Sigmoid colon (tissue), 7 donors: ENCODE results near the gene HDLBP. TPM values are rescaled to one million over a fixed set of nuclear protein-coding genes. Genes with fewer than 3 reads are reported as not detected.
A peak's percentile ranks its signal among the peaks of the same experiment; 100 is the strongest.

Experiments used
- DNase-seq: peaks from one replicate; pipeline ENCODE4 v3.0.0-alpha.2; 2019
- H3K27ac ChIP-seq, 4 donors: fragments of 200-600 bp; sonication (generic); one replicate each; pipeline ENCODE4 v1.5.1; 2016 to 2019; ENCODE audit warnings: mild to moderate bottlenecking in 1 of 4
- H3K27me3 ChIP-seq, 3 donors: fragments of 200-600 bp; sonication (generic); one replicate each; pipeline ENCODE4 v1.5.1; 2019; ENCODE audit warnings: mild to moderate bottlenecking in 1 of 3
- H3K36me3 ChIP-seq, 4 donors: fragments of 200-600 bp; sonication (generic); one replicate each; pipeline ENCODE4 v1.5.1; 2016 to 2019
- H3K4me1 ChIP-seq, 4 donors: fragments of 200-600 bp; sonication (generic); one replicate each; pipeline ENCODE4 v1.5.1; 2017 to 2019
- H3K4me3 ChIP-seq, 4 donors: fragments of 200-600 bp; sonication (generic); one replicate each; pipeline ENCODE4 v1.5.1; 2017 to 2019; ENCODE audit warnings: mild to moderate bottlenecking in 2 of 4, moderate library complexity in 1 of 4
- H3K9me3 ChIP-seq, 4 donors: fragments of 200-600 bp in 3 of 4; sonication (generic) in 3 of 4; one replicate each; pipeline versions ENCODE4 v1.5.1 to v1.6.1; 2013 to 2019
- EP300 ChIP-seq, 4 donors: sonication (generic); formaldehyde crosslinking; IDR thresholded peaks; one replicate each; pipeline ENCODE4 v1.6.1; 2017; ENCODE audit warnings: antibody characterized with exemption in 4 of 4
- POLR2A ChIP-seq, 2 donors: fragments of 450-650 bp; IDR thresholded peaks; one replicate each; pipeline ENCODE4 v1.6.1; 2016; ENCODE audit warnings: antibody characterized with exemption in 2 of 2, mild to moderate bottlenecking in 2 of 2, moderate library complexity in 2 of 2
- POLR2AphosphoS5 ChIP-seq, 4 donors: sonication (generic); formaldehyde crosslinking; IDR thresholded peaks; one replicate each; pipeline ENCODE4 v1.6.1; 2017; ENCODE audit warnings: antibody characterized with exemption in 4 of 4
- WGBS, 2 donors: extraction: QIAGEN DNeasy Blood & Tissue Kit; methylation state at CpG; one replicate each; pipeline ENCODE4 v1.1.7; 2013; 5-methylcytosine and 5-hydroxymethylcytosine counted together
- intact Hi-C: fragments of 100-400 bp; cut with DNase I; formaldehyde crosslinking; loops from one replicate; pipeline ENCODE4 v1.15.1; 2023
- polyA plus RNA-seq, 3 donors: library from polyadenylated mRNA; stranded (reverse); fragments of 200-250 nt; gene quantifications; one replicate each; pipeline ENCODE4 v1.2.3, GENCODE V29; 2013
- total RNA-seq, 4 donors: library from RNA; depleted of rRNA; stranded (reverse); fragments of >200 nt; gene quantifications; one replicate each; pipeline ENCODE4 v1.1.0, GENCODE V29; 2016
- TF ChIP-seq, protein P1 (sequence below), 4 experiments: fragments of 450-650 bp in 3 of 4; fragments of 200-600 bp in 1 of 4; IDR thresholded peaks; one replicate each; pipeline ENCODE4 v1.5.1; 2016 to 2019; ENCODE audit warnings: antibody characterized with exemption in 4 of 4, mild to moderate bottlenecking in 3 of 4, moderate library complexity in 2 of 4
- donor health status: healthy with polysubstance abuse.
- donor health status: Bipolar disorder and iron deficiency.
- donor health status: healthy.

Gene HDLBP
- total and polyA plus RNA-seq, 7 donors = 115 to 281 (median 201) TPM

DNA sequence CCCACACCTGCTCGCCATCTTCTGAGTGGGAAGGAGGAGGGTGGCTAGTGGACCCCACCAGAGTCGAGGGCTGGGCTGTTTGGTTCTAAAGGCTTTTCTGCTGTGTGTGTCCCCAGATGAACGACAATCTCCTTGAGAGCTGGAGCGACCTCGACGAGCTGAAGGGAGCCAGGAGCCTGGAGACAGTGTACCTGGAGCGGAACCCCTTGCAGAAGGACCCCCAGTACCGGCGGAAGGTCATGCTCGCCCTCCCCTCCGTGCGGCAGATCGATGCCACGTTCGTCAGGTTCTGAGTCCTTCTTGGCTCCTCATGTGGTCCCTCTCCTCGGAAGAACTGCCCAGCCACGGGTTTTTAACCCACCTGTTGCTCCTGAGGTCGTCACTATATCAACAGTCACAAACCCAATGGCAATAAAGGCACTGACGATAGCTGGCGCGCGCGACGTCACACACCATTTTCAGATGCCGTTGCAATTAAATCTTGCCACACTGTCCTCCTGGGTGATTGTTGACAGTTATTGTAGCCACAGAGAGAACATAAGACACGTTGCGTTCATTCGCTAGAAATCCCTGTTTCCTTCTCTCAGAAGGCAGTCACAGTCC is 132.8 kb downstream of the HDLBP start:
- WGBS, 2 donors = 90 to 92% methylated on average over 28 of the region's 28 CpGs
- Histone ChIP-seq H3K27ac (no peak overlapping the region), H3K27me3 (no peaks in the 10 kb centered on the region), H3K36me3 (peaks cover 0 to 35% (median 10%) of the 10 kb centered on the region in 4 donors), H3K4me3 (no peak overlapping the region), H3K9me3 (no peaks in the 10 kb centered on the region), H3K4me1 (no peaks in the 10 kb centered on the region)
- TF ChIP-seq, protein P1, sequence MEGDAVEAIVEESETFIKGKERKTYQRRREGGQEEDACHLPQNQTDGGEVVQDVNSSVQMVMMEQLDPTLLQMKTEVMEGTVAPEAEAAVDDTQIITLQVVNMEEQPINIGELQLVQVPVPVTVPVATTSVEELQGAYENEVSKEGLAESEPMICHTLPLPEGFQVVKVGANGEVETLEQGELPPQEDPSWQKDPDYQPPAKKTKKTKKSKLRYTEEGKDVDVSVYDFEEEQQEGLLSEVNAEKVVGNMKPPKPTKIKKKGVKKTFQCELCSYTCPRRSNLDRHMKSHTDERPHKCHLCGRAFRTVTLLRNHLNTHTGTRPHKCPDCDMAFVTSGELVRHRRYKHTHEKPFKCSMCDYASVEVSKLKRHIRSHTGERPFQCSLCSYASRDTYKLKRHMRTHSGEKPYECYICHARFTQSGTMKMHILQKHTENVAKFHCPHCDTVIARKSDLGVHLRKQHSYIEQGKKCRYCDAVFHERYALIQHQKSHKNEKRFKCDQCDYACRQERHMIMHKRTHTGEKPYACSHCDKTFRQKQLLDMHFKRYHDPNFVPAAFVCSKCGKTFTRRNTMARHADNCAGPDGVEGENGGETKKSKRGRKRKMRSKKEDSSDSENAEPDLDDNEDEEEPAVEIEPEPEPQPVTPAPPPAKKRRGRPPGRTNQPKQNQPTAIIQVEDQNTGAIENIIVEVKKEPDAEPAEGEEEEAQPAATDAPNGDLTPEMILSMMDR (IDR thresholded peaks at IDR 0.05) = no peak
- TF ChIP-seq EP300 (IDR thresholded peaks at IDR 0.05) (no peak), POLR2AphosphoS5 (IDR thresholded peaks at IDR 0.05) (no peak), POLR2A (IDR thresholded peaks at IDR 0.05) (no peak)
- DNase-seq = no peak
- intact Hi-C loops = no loop called here

DNA sequence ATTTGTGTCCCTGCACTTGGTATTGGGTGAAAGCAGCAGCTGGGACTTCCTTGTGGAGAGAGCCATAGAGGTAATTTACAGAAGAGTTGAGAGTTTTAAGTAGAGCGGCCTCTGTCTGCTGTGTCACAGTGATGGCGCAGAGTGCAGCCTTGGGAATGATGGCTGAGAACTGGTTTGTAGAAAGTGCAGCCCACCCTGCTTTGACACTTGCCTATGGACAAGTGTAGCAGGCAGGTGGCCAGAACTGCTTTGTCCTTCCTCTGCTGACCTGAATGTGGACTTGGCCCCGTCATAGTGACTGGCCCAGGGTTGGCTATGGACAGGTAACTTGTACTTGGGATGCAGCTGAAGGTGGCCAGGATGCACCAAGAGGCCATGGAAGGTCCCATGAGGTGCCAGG is 133.3 kb downstream of the HDLBP start:
- intact Hi-C loops = no loop called here
- WGBS, 2 donors = 98% methylated on average over 3 of the region's 3 CpGs
- H3K36me3 ChIP-seq = peaks cover 0 to 40% (median 10%) of the 10 kb centered on the region in 4 donors

DNA sequence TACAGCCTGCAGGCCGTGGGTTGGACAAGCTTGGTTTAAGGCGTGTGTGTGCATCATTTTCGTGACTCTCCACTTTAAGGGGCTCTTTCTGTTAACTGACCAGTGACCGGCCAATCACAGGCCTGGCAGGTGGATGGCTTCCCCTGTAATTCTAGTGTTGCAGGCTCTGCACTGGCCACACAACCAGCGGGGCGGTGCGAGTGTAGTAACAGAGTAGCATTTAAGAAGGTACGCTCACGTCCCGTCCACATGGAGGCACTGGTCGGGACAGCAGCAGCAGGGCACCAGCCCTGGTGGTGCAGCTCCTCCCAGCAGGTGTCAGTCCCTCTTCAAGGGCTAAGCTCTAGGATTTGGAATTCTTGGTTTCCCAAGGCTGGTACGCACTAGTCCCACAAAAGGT is 135.0 kb downstream of the HDLBP start:
- no peaks in the 10 kb centered on the region for H3K27me3 ChIP-seq
- intact Hi-C loops = no loop called here
- no peak for TF ChIP-seq EP300 (IDR thresholded peaks at IDR 0.05)
- TF ChIP-seq, protein P1 (IDR thresholded peaks at IDR 0.05) = no peak
- H3K4me1 ChIP-seq = no peaks in the 10 kb centered on the region
- no peak overlapping the region for H3K4me3 ChIP-seq
- H3K36me3 ChIP-seq = peaks cover 0 to 56% (median 13%) of the 10 kb centered on the region in 4 donors
- H3K27ac ChIP-seq = no peak overlapping the region
- no peak for DNase-seq
- no peaks in the 10 kb centered on the region for H3K9me3 ChIP-seq
- 95% methylated on average over 12 of the region's 12 CpGs for WGBS, 2 donors

More for the DNA sequence above, 133.3 kb downstream of the HDLBP start:
- H3K27me3 ChIP-seq = no peaks in the 10 kb centered on the region
- H3K27ac ChIP-seq = no peak overlapping the region
- H3K9me3 ChIP-seq = no peaks in the 10 kb centered on the region
- H3K4me1 ChIP-seq = no peaks in the 10 kb centered on the region
- DNase-seq = no peak
- TF ChIP-seq, protein P1 (IDR thresholded peaks at IDR 0.05) = no peak
- TF ChIP-seq POLR2A (IDR thresholded peaks at IDR 0.05) = no peak
- no peak for TF ChIP-seq POLR2AphosphoS5 (IDR thresholded peaks at IDR 0.05)
- TF ChIP-seq EP300 (IDR thresholded peaks at IDR 0.05) = no peak
- H3K4me3 ChIP-seq = no peak overlapping the region

DNA sequence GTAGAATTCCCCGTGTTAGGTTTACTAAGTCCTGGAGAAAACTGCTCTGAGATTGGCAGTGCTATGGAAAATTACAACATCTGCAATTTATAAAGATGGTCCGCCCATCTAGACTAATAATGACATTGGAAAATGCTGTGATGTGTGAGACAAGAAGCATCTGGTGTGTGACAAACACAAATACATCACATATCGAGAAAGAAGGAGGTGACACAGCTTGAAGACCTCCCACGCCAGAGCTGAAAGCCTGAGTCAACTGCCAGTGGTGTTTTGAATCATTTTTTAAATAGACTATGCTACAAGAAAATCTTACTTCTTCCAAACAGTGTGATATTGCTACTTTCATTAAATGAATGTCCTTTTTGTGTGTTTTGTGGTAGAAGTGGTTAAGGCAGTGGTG is 135.6 kb downstream of the HDLBP start:
- Histone ChIP-seq H3K9me3 (no peaks in the 10 kb centered on the region), H3K4me1 (no peaks in the 10 kb centered on the region), H3K36me3 (peaks cover under 1 to 62% (median 15%) of the 10 kb centered on the region in 4 donors), H3K27ac (peak overlapping the region in 2 of 4 donors; percentile 11 to 30), H3K27me3 (no peaks in the 10 kb centered on the region), H3K4me3 (no peak overlapping the region)
- intact Hi-C loops = no loop called here
- WGBS, 2 donors = 84 to 89% methylated on average over 4 of the region's 4 CpGs
- DNase-seq = no peak
- TF ChIP-seq POLR2A (IDR thresholded peaks at IDR 0.05) = no peak
- peak in 1 of 4 donors; percentile 5 for TF ChIP-seq POLR2AphosphoS5 (IDR thresholded peaks at IDR 0.05)

DNA sequence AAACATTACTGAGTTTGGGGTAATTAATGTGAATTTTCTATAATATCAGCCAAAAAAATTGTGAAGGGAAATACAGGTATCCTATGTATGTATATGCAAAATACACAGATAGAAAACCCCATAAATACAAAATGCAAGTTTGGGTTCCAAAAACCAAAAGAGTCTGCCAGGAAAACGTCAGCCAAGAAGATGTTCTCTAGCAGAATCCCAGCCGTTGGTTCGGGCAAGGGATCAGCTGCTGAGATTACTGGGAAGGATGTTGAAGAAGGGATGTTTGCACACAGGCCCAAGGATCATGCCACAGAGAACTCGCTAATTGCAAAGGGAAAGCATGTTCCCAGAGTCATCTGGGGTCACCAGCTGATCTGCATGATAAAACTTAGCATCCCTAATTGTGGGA is 136.5 kb downstream of the HDLBP start:
- intact Hi-C loops = no loop called here
- 69 to 91% methylated on average over 4 of the region's 4 CpGs for WGBS, 2 donors
- TF ChIP-seq POLR2A (IDR thresholded peaks at IDR 0.05) (no peak), EP300 (IDR thresholded peaks at IDR 0.05) (no peak), POLR2AphosphoS5 (IDR thresholded peaks at IDR 0.05) (no peak)
- DNase-seq = no peak
- no peak overlapping the region for H3K4me3 ChIP-seq
- H3K4me1 ChIP-seq = no peaks in the 10 kb centered on the region
- peaks cover 5 to 66% (median 18%) of the 10 kb centered on the region in 4 donors for H3K36me3 ChIP-seq
- H3K27me3 ChIP-seq = no peaks in the 10 kb centered on the region
- H3K9me3 ChIP-seq = no peaks in the 10 kb centered on the region
- peak overlapping the region in 2 of 4 donors; percentile 11 to 30 for H3K27ac ChIP-seq
